Parathyroid adenoma (tissue), 2 donors: ENCODE measurements around the gene WNT7B.
A peak's percentile ranks its signal among the peaks of the same experiment; 100 is the strongest.

Experiments
- H2AFZ ChIP-seq: fragments of 300-600 bp; sonication (generic); one replicate; pipeline ENCODE4 v1.7.0; 2017; ENCODE audit warnings: antibody characterized with exemption, mild to moderate bottlenecking
- H3K27ac ChIP-seq: fragments of 300-600 bp; sonication (generic); one replicate; pipeline ENCODE4 v1.7.0; 2017
- H3K27me3 ChIP-seq: fragments of 300-600 bp; sonication (generic); one replicate; pipeline ENCODE4 v1.7.0; 2017; ENCODE audit warnings: low read length; ENCODE audit not compliant: control insufficient read depth, insufficient read depth
- H3K36me3 ChIP-seq: fragments of 300-600 bp; sonication (generic); one replicate; pipeline ENCODE4 v1.7.0; 2017; ENCODE audit warnings: low read length; ENCODE audit not compliant: control insufficient read depth, insufficient read depth
- H3K4me1 ChIP-seq: fragments of 300-600 bp; sonication (generic); one replicate; pipeline ENCODE4 v1.7.0; 2017; ENCODE audit warnings: control low read depth
- H3K4me2 ChIP-seq: fragments of 300-600 bp; sonication (generic); one replicate; pipeline ENCODE4 v1.7.0; 2017; ENCODE audit warnings: low read length
- H3K4me3 ChIP-seq: fragments of 300-600 bp; sonication (generic); one replicate; pipeline ENCODE4 v1.7.0; 2017; ENCODE audit warnings: low read depth, low read length
- H3K79me2 ChIP-seq: fragments of 300-600 bp; sonication (generic); one replicate; pipeline ENCODE4 v1.7.0; 2017; ENCODE audit warnings: control low read depth
- H3K9ac ChIP-seq: fragments of 300-600 bp; sonication (generic); one replicate; pipeline ENCODE4 v1.7.0; 2017; ENCODE audit warnings: mild to moderate bottlenecking
- H3K9me3 ChIP-seq: fragments of 300-600 bp; sonication (generic); one replicate; pipeline ENCODE4 v1.7.0; 2017; ENCODE audit warnings: low read length; ENCODE audit not compliant: control insufficient read depth
- TF ChIP-seq, protein P1 (sequence below): fragments of 300-600 bp; sonication (generic); IDR thresholded peaks from one replicate; pipeline ENCODE4 v1.7.0; 2017; ENCODE audit warnings: antibody characterized with exemption, mild to moderate bottlenecking
- donor health status: primary hyperparathyroidism.

WNT7B gene

DNA sequence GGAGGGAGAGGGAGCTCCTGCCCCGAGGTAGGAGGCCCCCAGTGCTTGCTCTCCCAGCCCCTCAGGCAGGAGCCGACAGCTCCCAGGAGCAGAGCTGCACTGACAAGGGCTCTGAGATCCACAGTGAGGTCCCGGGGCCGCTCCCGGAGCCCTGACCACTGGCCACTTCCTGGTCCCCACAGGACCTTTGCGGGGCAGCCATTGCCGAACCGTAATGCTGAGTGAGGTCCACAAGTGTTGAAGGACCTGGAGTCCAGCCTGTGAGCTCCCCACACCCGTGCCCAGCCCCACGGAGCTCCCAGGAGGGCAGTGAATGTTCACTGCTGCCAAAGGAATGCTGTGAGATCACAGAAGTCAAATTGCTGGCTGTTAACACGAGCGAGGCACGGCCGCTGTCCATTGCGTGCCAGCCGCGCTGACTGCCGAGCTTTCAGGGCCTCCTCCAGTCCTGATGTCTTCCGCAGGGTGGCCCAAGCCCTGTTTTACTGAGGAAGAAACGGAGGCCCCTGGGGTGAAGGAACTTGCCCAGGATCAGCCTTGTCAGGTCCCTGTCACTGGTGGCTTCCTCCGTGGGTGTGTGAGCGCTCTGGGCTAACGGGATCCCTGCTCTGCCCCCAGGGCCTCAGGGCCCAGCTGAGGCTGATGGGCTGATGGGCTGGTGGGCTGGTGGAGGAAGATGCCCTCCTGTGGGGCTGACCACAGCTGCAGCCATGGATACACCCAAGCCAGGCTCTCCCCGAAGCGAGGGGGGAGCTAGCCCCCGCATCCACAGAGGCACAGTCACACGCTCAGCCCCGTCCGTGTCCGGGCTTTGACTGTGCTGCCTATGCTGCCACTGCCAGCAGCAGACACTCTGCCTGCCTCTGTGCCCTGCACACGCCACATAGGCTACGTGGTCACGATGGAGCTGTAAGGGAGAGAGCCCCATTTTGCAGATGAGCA is 70.8 kb downstream of the WNT7B start:
- no peaks in the 10 kb centered on the region for H3K27me3 ChIP-seq
- H3K36me3 ChIP-seq, result no peaks in the 10 kb centered on the region
- no peaks in the 10 kb centered on the region for H3K4me1 ChIP-seq
- no peak overlapping the region for H3K4me2 ChIP-seq
- H3K9me3 ChIP-seq, result no peaks in the 10 kb centered on the region
- no peak overlapping the region for H3K4me3 ChIP-seq
- no peak overlapping the region for H3K9ac ChIP-seq
- H2AFZ ChIP-seq, result peak overlapping the region; percentile 45
- no peaks in the 10 kb centered on the region for H3K79me2 ChIP-seq
- TF ChIP-seq, protein P1, sequence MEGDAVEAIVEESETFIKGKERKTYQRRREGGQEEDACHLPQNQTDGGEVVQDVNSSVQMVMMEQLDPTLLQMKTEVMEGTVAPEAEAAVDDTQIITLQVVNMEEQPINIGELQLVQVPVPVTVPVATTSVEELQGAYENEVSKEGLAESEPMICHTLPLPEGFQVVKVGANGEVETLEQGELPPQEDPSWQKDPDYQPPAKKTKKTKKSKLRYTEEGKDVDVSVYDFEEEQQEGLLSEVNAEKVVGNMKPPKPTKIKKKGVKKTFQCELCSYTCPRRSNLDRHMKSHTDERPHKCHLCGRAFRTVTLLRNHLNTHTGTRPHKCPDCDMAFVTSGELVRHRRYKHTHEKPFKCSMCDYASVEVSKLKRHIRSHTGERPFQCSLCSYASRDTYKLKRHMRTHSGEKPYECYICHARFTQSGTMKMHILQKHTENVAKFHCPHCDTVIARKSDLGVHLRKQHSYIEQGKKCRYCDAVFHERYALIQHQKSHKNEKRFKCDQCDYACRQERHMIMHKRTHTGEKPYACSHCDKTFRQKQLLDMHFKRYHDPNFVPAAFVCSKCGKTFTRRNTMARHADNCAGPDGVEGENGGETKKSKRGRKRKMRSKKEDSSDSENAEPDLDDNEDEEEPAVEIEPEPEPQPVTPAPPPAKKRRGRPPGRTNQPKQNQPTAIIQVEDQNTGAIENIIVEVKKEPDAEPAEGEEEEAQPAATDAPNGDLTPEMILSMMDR, result no peak
- no peak overlapping the region for H3K27ac ChIP-seq

DNA sequence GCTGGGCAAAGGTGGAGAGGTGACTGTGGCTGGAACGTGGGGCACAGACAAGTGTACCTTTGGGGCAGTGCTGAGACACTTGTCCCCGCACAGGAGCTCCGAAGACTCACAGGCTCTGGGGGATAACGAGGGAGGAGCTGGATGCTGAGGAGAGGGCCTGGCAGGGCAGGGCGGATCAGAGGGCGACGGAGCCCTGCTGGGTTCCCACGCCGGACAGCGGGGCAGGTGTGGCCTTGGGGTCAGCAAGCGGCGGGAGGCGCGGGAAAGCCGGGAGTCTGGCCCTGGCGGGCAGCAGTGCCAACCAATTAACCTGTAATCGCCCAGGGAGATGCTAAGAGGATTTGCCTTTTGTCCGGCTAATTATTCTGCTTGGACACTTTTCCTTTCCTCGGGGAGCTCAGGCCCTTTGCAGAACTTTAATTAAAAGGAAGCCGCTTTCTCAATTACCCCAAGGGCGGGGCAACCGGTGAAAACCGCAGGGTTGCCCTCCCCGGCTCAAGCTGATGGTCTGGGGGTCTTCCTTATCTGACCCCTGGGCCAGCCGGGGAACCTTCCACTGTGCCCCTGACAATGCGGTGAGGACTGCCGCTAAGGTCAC is 71.5 kb downstream of the WNT7B start:
- TF ChIP-seq, protein P1, result no peak
- Histone ChIP-seq H3K9me3 (no peaks in the 10 kb centered on the region), H3K36me3 (no peaks in the 10 kb centered on the region), H2AFZ (no peak overlapping the region), H3K79me2 (no peaks in the 10 kb centered on the region), H3K4me2 (no peak overlapping the region), H3K27me3 (no peaks in the 10 kb centered on the region), H3K9ac (no peak overlapping the region), H3K27ac (no peak overlapping the region), H3K4me3 (no peak overlapping the region), H3K4me1 (no peaks in the 10 kb centered on the region)

DNA sequence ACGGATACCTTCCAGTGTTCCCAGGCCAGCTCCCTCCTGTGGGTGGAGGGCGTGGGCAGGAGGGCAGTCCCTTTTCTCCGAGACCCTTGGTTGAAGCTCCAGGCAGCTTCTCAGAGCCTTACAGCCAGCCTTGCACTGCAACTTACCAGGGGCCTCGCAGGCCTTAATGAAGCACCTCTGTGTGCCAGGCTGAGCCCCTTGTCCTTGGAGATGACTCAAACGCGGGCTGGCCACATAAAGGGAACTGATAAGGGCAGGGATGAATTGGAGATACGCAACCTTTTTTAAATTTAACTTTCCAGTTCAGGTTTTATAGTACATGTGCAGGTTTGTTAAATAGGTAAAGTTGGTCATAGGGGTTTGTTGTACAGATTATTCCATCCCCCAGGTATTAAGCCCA is 72.7 kb downstream of the WNT7B start:
- no peak overlapping the region for H3K9ac ChIP-seq
- TF ChIP-seq, protein P1, result no peak
- H3K79me2 ChIP-seq, result no peaks in the 10 kb centered on the region
- H3K4me2 ChIP-seq, result no peak overlapping the region
- H3K36me3 ChIP-seq, result no peaks in the 10 kb centered on the region
- H3K27ac ChIP-seq, result no peak overlapping the region
- H3K27me3 ChIP-seq, result no peaks in the 10 kb centered on the region
- H3K4me3 ChIP-seq, result no peak overlapping the region
- no peak overlapping the region for H2AFZ ChIP-seq
- H3K9me3 ChIP-seq, result no peaks in the 10 kb centered on the region
- H3K4me1 ChIP-seq, result no peaks in the 10 kb centered on the region

DNA sequence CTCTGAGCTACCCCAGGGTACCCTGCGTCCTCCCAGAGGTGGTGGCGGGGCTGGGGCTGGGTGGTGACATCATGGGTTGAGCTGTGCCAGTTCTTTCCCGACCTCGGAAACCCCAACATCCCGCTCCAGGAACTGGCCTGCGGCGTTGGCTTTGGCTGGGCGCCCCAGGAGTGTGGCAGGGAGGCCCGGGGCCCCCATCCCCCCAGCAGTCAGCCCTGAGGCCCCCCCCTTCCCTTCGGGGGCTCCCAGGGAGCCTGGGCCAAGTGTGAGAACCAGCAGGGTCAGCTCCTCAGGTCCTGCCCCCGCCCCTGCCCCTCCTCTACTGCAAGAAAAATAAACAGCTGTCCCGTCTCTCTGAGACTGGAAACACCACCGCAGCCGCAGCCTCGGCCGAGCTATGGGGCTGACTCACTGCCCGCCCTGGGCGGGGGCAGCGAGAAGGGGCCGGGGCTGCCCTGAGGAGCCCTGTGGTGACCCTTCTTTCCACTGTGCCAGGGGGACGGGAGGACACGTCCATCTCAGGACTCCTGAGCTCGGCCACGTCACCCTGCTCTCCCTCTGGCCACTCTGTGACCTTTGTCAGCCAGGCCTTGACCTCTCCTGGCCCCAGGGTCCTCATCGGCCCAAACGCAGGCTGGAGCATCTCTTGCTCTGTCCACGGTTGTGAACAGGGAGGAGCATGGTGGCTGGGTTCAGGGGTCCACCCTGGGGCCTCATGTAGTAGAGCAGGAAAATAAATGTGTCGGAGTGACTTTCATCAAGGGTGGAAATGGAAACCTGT is 73.4 kb downstream of the WNT7B start:
- no peak overlapping the region for H3K4me3 ChIP-seq
- no peaks in the 10 kb centered on the region for H3K9me3 ChIP-seq
- H3K79me2 ChIP-seq, result no peaks in the 10 kb centered on the region
- H3K9ac ChIP-seq, result no peak overlapping the region
- no peaks in the 10 kb centered on the region for H3K36me3 ChIP-seq
- TF ChIP-seq, protein P1, result no peak
- no peak overlapping the region for H2AFZ ChIP-seq
- H3K4me1 ChIP-seq, result no peaks in the 10 kb centered on the region
- no peak overlapping the region for H3K27ac ChIP-seq
- H3K27me3 ChIP-seq, result no peaks in the 10 kb centered on the region
- H3K4me2 ChIP-seq, result no peak overlapping the region
